Measurements from ENCODE around the gene SPINT3.
"Not testable (repeated sequence)": the region's sequence is repeated elsewhere in the genome, so short reads cannot be mapped to it uniquely, and the experiment has no call there.

SPINT3 gene

DNA sequence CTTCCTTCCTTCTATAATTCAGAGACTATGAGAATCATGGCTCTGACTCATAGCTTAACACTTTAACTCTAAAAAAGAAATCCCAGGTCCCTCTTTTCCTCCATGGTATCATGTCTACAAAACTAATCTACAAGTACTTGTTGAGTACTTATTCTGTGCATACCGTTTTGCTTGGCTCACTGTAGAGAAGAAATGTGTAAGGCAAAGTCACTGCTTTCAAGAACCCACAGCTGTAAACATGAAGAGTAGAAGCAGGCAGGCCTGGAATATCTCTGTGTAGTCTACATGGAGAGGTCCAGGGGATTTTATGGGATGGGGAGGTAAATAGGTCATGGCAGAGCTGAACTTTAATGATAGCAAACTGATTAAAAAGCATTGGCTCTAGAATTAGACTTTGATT lies 13.8 kb downstream of the SPINT3 start:
- no peak for DNase-seq

DNA sequence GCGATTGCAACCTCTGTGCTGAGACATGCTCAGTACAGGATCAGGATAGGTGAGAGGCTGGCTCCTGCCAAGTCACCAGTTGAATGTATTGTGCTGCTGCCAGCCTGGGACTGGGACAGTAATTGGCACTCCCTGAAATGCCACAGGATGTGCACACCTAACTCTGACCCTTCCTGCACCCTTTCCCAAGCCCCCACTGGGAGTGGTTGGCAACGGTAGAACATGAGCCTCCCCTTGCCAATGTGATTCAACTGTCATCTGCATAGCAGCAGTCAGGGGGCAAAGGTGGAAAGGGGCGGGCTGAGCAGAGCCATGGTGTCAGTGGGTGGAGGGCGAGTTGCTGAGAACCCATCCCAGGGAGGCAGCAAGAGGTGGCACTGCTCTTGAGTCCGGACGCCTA lies 15.4 kb downstream of the SPINT3 start:
- DNase-seq = no peak

DNA sequence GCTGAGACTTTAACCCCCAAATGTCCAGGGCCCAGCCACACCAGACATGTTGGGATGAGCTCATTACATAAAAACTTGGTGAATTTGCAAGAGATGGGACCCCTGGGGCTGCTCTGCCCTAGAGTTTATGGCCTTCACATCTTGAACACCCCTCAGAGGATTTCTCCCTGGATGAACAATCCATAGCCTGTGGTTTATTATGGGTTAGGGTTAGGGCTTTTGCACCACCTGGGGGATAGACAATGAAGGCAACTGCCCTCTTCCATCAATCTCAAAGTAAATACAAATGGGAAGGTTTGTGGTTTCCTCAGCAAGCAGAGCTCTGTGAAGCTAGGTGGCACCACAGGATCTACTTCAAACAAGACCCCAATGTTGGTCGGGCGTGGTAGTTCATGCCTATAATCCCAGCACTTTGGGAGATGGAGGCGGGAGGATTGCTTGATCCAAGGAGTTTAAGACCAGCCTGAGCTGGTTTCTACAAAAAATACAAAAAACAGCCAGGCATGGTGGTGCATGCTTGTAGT lies 17.4 kb downstream of the SPINT3 start:
- no peak for DNase-seq

DNA sequence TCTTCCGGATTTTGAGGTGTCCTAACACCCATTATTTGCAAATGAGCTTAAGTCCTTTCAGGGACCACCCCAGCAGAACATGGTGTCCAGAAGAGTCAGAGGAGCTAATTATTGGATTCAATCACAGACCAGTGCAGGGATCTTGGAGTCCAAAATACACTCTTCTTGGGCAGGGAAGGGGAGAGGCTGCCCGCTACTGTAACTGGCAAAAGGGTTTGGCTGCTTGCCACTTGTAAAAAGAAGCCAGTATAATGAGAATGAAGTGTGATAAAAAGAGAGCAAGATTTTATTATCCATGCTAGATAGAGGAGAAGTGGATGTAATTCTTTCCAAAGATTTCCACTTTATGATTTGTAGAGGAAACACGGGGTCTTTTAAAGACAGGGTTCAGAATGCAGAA lies 19.3 kb downstream of the SPINT3 start:
- DNase-seq = no peak

DNA sequence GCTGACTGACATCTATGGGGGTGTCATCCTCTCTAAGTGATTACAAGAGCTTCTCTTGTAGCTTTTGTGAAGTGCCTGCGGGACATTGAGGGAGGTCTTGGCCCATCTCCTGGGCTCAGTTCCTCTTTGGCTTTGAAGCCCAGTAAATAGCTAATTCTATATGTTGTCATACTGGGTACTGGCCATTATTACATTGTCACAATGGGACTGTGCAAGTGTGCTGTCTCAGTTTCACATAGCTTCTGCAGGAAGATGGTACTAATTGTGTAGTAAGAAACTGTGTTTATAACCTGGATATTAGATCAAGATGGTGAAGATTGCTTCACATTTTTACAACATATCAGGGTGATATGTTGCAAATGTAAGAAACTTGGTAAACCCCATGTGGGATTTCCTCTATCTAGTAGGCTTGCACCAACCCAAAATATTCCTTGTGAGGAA lies 19.9 kb downstream of the SPINT3 start:
- DNase-seq = no peak

DNA sequence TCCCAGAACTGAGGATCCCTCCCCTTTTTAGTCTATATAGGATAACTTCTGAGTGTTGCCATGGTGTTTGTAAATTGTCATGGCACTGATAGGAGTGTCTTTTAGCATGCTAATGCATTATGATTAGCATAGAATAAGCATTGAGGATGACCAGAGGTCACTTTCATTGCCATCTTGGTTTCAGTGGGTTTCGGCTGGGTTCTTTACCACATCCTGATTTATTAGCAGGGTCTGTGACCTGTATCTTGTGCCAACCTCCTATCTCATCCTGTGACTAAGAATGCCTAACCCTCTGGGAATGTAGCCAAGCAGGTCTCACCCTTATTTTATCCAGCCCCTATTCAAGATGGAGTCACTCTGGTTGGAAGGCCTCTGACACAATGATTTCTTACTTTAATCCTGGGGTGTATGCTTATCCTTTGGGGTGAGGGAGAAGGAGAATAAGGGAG lies 26.3 kb downstream of the SPINT3 start:
- no peak for DNase-seq

DNA sequence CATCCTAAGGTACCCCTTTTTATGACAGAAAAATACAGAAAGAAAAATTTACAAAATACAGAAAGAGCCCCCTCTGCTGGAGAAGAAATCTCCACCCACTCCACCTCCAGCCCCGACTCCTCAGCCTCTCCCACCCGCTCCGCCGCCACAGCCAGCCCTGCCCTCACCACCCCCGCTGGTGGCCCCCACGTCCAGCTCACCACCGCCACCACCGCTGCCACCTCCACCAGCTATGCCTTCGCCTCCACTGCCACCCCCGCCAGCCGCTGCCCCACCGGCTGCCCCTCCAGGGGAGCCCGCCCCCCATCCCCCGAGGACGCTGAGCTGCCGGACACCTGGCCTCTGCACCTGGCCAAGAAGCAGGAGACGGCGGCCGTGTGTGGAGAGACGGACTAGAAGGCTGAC lies 28.2 kb downstream of the SPINT3 start:
- DNase-seq = no peak

DNA sequence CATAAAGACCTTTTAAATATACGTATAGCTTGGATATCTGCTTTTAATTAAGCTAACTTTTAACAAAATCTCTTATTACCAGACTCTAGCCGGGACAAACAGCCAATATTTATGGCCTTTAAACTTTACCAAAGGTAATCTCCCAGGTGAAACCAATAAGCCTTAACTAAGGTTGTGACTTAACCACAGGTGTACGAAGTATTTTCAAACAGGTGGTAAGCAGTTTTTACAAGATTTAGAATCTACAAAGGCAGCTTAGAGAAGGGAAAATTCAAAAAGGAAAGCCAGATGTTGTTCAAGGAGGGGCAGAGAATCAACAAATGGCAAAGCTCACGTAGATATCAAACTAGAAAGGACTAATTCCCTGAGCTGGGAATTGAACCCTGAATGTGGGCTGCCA lies 30.0 kb downstream of the SPINT3 start:
- DNase-seq = no peak

DNA sequence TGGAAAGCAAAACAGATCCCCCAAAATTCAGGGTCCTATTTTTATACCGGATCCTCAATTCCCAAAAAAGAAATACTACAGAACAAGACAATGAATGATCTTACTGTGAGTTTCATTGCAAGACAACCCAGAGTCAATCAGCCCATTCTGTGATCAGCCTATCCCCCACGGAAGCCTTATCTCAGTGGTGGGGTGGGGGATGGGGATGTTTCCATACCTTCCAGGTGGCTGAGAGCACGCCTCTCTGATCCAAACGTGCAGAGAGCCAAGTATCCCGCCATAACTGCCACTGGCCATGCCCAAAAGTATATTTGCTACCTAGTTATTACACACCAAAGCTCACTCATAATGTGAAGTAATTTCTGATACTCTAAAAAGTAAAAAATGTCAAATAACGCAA lies 30.7 kb downstream of the SPINT3 start:
- no peak for DNase-seq

DNA sequence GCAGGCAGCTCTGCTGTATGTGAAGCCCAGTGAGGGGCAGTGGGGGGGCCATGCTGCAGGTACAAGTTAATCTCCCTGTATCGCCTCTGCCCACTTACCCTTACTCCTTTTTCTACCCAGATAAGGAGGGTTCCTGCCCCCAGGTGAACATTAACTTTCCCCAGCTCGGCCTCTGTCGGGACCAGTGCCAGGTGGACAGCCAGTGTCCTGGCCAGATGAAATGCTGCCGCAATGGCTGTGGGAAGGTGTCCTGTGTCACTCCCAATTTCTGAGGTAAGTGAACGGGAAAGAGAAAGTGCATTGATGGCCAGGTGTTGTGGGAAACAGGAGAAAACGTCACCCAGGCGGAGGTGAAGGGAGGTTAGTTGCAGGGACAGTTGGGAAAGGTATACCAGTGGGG lies 35.6 kb downstream of the SPINT3 start:
- no peak for DNase-seq

DNA sequence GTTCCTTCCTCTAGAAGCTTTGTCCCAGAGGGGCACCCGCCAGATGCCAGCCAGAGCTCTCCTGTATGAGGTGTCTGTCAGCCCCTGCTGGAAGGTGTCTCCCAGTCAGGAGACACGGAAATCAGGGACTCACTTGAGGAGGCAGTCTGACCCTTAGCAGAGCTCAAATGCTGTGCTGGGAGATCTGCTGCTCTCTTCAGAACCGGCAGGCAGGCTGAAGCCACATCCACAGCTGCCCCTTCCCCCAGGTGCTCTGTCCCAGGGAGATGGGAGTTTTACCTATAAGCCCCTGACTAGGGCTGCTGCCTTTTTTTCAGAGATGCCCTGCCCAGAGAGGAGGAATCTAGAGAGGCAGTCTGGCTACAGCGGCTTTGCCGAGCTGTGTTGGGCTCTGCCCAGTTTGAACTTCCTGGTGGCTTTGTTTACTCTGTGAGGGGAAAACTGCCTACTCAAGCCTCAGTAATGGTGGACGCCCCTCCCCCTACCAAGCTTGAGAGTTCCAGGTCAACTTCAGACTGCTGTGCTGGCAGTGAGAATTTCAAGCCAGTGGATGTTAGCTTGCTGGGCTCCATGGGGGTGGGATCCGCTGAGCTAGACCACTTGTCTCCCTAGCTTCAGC lies 37.8 kb downstream of the SPINT3 start:
- not testable (repeated sequence) for DNase-seq

DNA sequence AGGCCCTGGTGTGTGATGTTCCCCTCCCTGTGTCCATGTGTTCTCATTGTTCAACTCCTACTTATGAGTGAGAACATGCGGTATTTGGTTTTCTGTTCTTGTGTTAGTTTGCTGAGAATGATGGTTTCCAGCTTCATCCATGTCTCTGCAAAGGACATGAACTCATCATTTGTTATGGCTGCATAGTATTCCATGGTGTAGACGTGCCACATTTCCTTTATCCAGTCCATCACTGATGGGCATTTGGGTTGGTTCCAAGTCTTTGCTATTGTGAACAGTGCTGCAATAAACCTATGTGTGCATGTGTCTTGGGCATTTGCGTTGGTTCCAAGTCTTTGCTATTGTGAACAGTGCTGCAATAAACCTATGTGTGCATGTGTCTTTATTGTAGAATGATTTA lies 43.1 kb downstream of the SPINT3 start:
- not testable (repeated sequence) for DNase-seq

DNA sequence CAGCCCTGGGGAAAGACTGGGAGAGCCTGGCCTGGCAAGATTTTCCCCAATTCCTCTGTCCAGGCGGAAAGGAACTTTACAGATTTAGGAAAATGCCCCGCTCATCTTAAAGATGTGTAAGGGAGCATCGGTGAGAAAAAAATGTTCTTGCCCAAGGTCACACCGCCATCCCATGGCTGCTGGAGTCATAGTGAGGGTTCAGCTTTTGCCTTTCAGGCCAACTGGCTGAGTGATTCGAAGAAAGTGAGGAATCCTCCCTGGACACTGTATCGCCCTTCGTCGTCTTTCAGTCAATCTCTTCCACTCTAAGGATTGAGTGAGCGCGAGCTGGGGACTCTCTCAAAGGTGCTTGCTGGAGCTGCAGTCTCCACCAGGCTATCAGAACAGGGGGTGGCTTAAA lies 44.5 kb downstream of the SPINT3 start:
- DNase-seq = no peak

DNA sequence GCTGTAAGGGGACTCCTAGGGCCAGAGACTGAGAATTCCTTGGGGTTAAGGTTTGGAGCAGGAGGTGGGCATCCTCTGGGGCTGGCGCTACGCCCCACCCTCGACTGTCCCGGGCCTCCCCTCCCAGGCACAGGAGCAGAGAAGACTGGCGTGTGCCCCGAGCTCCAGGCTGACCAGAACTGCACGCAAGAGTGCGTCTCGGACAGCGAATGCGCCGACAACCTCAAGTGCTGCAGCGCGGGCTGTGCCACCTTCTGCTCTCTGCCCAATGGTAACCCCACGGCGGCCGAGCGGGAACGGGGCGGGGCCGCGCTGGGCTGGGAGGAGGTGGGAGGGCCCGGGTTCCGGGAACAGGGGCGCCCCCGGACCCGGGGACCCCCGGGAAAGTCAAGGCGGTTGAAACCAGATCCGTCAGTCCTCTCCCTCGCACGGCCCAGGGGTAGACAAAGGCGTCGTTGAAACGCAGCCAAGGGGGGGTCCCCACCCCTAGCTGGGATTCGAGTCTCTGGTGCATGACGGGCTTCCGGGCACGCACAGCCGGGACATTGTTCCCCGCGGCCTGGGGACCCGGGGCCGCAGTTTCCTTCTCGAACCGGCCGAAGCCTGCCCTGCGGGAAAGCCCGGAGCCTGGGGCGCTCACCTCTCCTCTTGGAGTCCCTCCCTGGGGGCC lies 45.0 kb downstream of the SPINT3 start:
- DNase-seq = no peak

DNA sequence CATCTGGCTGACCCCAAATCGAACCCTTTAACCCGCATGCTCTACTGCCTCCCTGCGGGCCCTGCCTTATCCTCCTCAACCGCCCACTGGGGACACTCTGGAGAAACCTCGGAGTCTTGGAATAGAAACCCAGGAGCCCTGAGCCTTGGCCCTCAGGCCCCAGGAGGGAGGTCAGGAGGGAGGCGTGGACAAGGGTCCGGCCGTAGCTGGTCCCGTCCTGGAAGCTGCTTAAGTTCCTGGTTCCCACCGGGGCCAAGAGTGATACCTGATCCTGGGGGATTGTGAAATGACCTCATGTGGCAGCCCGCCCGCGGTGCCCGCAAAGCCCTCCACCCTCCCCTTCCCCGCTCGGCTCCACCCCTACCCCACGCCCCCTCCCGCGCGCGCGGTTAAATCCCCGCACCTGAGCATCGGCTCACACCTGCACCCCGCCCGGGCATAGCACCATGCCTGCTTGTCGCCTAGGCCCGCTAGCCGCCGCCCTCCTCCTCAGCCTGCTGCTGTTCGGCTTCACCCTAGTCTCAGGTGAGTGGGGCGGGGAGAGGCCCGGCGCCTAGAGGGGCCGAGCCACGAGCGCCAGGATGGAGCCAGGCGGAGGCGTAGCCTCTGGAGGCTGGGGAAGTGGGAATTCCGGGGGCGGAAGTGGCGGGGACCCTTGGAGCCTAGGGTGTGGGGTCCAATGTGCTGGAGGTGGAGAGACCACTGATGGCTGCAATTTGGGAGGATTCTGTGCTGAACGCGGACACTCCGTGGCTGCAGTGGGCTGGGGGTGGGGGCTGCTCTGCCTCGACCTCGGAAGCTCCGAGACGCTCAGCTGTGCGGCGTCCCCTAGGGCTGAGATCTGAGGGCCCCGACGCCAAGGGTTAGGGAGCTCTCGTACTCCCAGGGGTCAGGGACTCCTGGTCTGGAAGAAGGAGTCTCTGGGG lies 45.8 kb downstream of the SPINT3 start, which contains the start of gene WFDC2:
Gene WFDC2, plus strand, starts transcription at position 418 of the 926 bp plus-strand sequence. Its CDS starts 29 bp downstream, at position 447.
- no peak for DNase-seq

DNA sequence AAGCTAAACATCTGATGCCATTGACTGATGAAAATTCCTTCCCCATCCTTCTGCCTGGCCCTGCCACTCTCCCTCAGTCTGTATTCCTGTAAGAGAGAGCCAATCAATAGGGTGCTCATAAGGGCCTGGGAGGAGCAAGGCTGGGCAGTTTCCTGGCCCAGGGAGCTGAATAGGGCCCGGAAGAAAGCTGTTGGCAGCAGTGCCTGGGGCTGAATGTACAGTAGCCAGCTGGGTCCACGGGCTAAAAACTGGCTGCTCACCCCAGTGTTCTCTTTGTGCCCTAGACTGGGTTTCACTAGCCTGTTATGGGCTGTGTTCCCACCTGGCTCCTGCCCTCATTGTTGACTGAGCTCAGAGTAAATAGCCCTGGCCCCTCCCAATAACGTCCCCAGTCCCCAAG lies 47.6 kb downstream of the SPINT3 start:
- no peak for DNase-seq

DNA sequence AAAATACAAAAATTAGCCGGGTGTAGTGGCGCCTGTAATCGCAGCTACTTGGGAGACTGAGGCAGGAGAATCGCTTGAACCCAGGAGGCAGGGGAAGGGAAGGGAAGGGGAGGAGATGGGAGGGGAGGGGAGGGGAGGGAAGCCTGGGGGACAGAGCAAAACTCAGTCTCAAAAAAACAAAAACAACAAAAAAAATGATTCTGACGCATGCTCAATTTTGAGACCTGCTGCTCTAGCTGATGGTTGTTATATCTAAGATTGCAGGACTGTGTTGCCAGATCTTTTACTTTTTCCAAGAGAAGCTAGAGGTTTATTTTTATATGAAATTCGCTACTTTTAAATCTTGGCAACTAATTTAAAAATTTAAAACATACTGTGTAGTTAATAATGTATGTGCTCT lies 48.2 kb downstream of the SPINT3 start:
- no peak for DNase-seq

DNA sequence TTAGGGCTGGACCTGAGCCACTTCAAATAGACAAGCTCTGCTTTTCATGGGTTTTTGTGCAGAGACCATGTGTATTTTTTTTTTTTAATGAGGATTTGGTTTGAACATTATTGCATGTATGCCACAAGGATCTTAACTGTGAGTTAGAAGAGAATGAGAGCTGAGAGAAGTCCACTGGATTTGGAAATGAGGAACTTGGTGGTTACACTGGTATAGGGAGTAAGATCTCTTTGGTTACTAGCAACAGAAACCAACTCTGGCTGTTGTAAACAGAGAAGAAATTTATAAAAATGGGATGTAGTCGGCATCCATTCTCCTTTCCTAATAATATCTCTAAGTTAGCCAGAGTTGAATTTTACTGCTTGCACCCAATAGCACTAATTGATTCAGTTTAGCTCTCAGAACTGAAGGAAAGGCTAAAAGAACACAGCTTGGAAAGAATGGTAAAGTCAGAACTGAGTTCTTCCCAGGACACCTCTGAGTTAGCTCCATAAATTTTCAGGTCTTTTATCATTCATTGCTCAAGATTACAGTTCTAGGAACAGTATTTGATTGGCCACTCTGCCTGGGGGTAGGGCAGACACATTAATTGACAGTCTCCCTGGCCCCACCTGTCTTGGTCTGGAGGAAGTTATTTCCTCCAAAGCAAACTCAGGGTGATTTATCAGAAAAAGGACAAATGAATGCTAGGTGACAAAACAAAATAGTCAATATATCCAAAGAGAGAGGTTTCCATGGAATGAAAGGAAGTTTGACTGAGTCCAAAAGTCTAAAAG lies 49.7 kb downstream of the SPINT3 start:
- DNase-seq = no peak

DNA sequence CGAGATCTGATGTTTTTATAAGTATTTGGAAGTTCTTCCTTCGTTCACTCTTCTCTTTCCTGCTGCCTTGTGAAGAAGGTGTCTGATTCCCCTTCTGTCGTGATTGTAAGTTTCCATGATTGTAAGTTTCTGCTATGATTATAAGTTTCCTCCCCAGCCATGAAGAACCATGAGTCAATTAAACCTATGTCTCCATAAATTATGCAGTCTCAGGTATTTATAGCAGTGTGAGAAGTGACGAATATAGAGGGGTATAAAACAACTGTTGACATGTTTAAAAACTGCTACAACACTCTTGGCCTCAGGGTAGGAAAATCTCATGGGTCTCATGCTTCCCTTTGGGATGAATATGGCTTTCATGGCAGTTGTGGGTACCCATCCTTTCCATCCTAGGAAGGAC lies 51.7 kb downstream of the SPINT3 start:
- DNase-seq = no peak

DNA sequence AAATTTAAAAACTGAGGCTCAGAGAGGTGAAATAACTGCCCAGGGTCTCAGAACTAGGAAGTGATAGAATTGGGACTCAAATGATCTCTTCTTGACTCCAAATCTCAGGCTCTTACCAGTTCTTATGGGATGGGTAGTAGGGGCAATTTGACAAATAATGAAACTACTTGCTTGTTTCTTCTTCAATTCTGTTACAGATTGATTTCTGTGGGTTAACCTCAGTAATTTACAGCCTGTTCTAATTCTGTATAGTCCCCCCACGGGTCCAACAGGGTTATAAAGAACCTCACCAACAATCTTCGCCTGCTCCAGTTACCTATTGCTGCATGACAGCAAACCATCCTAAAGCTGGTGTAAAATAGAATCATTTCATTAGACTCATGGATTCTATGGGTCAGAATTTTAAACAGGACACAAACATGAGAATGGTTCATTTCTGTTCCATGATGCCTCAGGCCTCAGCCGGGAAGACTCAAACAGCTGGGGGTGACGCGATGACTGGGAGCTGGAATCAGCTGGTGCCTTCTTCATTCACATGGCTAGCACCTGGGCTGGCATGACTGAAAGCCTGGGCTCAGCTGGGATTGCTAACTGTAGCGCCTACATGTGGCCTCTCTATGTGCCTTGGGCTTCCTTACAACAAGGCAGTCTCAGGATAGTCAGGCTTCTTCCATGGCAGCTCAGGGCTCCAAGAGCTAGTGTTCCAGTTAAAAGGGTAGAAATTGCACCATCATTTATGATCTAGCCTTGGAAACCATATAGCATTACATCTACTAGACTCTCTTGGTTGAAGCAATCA lies 52.5 kb downstream of the SPINT3 start:
- DNase-seq = no peak

Measured in DMS 273 treated with DMSO at 0.1 percent for 48 hours (cell line).